HG02623 (cell line): ENCODE measurements around the gene SLC22A16.
"Not testable (repeated sequence)": the region's sequence is repeated elsewhere in the genome, so short reads cannot be mapped to it uniquely, and the experiment has no call there.

Source experiments
- ATAC-seq: cut with Tn5 transposase; IDR thresholded peaks from one replicate; pipeline ENCODE4 v1.9.1; 2021; ENCODE audit warnings: moderate library complexity; ENCODE audit not compliant: unreplicated experiment

The SLC22A16 gene

GRCh38 chr6:110476046-110476849 is at the start of gene SLC22A16:
SLC22A16 (minus strand) TSS chr6:110476613; CDS start chr6:110476574, 39 bp downstream.
- no peak for ATAC-seq

GRCh38 chr6:110525001-110525400 is 48.6 kb upstream of the SLC22A16 start:
- ATAC-seq, result no peak

GRCh38 chr6:110524305-110524704 is 47.9 kb upstream of the SLC22A16 start:
- no peak for ATAC-seq

- no peak for ATAC-seq
These were observed 47.1 kb upstream of the SLC22A16 start for GRCh38 chr6:110523451-110524021.

GRCh38 chr6:110522427-110522826 is 46.0 kb upstream of the SLC22A16 start:
- no peak for ATAC-seq

GRCh38 chr6:110520992-110521543 is 44.7 kb upstream of the SLC22A16 start:
- ATAC-seq, result no peak

- no peak for ATAC-seq
These were observed 44.0 kb upstream of the SLC22A16 start for GRCh38 chr6:110520209-110520965.

- no peak for ATAC-seq
These were observed 41.3 kb upstream of the SLC22A16 start for GRCh38 chr6:110517601-110518281.

GRCh38 chr6:110517034-110517433 is 40.6 kb upstream of the SLC22A16 start:
- ATAC-seq, result no peak

- no peak for ATAC-seq
These were observed 38.4 kb upstream of the SLC22A16 start for GRCh38 chr6:110514818-110515217.

- no peak for ATAC-seq
These were observed 36.6 kb upstream of the SLC22A16 start for GRCh38 chr6:110512991-110513390.

- ATAC-seq, result not testable (repeated sequence)
These were observed 36.1 kb upstream of the SLC22A16 start for GRCh38 chr6:110512549-110512948.

GRCh38 chr6:110511401-110511800 is 35.0 kb upstream of the SLC22A16 start:
- no peak for ATAC-seq

GRCh38 chr6:110509617-110510241 is 33.3 kb upstream of the SLC22A16 start:
- no peak for ATAC-seq

- ATAC-seq, result not testable (repeated sequence)
These were observed 28.5 kb upstream of the SLC22A16 start for GRCh38 chr6:110504891-110505290.

GRCh38 chr6:110495949-110496348 is 19.5 kb upstream of the SLC22A16 start:
- no peak for ATAC-seq

GRCh38 chr6:110493253-110493800 is 16.9 kb upstream of the SLC22A16 start:
- no peak for ATAC-seq

- no peak for ATAC-seq
These were observed 16.2 kb upstream of the SLC22A16 start for GRCh38 chr6:110492584-110492983.

- no peak for ATAC-seq
These were observed 15.4 kb upstream of the SLC22A16 start for GRCh38 chr6:110491644-110492317.

GRCh38 chr6:110491299-110491643 is 14.9 kb upstream of the SLC22A16 start:
- no peak for ATAC-seq
